Panc1 (cell line): ENCODE measurements around the gene EIF4E3.

ENCODE experiments used
- CTCF ChIP-seq: fragments of 450-650 bp; IDR thresholded peaks from 2 replicates; pipeline ENCODE4 v1.5.1; 2017; ENCODE audit warnings: mild to moderate bottlenecking
- SIN3A ChIP-seq: IDR thresholded peaks from 2 replicates; pipeline ENCODE4 v1.6.1; 2012; ENCODE audit warnings: low read depth, mild to moderate bottlenecking, low read length, moderate library complexity, borderline replicate concordance; ENCODE audit not compliant: insufficient read depth

DNA sequence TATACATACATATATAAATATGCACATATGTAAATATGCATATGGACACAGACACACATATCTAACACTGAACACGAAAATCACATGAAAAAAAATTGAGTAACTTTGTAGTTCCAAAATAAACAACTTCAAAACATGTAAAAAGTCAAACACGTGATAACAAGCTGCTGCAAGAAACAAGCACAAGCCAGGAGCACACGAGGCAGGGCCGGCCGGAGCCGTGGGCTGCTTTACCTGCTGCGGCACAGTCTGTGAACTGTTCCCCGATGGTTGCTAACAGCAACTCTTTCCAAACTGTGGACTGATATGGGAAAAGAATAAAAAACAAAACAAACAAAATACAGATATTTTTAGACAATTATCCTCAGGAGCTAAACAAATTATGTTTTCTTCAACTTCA lies 31.6 kb downstream of the EIF4E3 start:
- TF ChIP-seq CTCF (no peak), SIN3A (no peak)
